GM12878 (cell line): ENCODE measurements around the gene OR2A12.

ENCODE experiments used
- CTCF ChIP-seq, 3 experiments: IDR thresholded peaks in 2 of 3; conservative IDR thresholded peaks in 1 of 3; 2 replicates each; pipeline ENCODE4 v1.5.1; 2011; ENCODE audit warnings: low read depth in 3 of 3, low read length in 3 of 3, mild to moderate bottlenecking in 3 of 3, control low read depth in 2 of 3, moderate library complexity in 2 of 3, inconsistent platforms in 1 of 3, mixed read lengths in 1 of 3; ENCODE audit not compliant: control insufficient read depth in 2 of 3, insufficient read depth in 1 of 3; ENCODE audit errors: extremely low read depth in 1 of 3
- ESRRA ChIP-seq: IDR thresholded peaks from 2 replicates; pipeline ENCODE4 v1.6.1; 2012; ENCODE audit warnings: mild to moderate bottlenecking, low read length, improper control_type of control experiment
- FOXK2 ChIP-seq: fragments of 450-650 bp; IDR thresholded peaks from 2 replicates; pipeline ENCODE4 v1.6.1; 2017; ENCODE audit warnings: mild to moderate bottlenecking, moderate library complexity
- HDAC2 ChIP-seq: fragments of 200-600 bp; sonication (generic); IDR thresholded peaks from 2 replicates; pipeline ENCODE4 v1.6.1; 2017
- MYC ChIP-seq: IDR thresholded peaks from 2 replicates; pipeline ENCODE4 v1.6.1; 2011; ENCODE audit warnings: mild to moderate bottlenecking, low read length, moderate library complexity, inconsistent platforms; ENCODE audit not compliant: insufficient read depth, insufficient replicate concordance, insufficient read length, severe bottlenecking
- PBX3 ChIP-seq: IDR thresholded peaks from 2 replicates; pipeline ENCODE4 v1.6.1; 2011; ENCODE audit warnings: mild to moderate bottlenecking, low read depth, low read length, moderate library complexity; ENCODE audit not compliant: insufficient replicate concordance
- POLR2A ChIP-seq: IDR thresholded peaks from 2 replicates; pipeline ENCODE4 v1.6.1; 2011; ENCODE audit warnings: low read depth, mild to moderate bottlenecking, low read length
- POLR2AphosphoS5 ChIP-seq: IDR thresholded peaks from 2 replicates; pipeline ENCODE4 v1.6.1; 2011; ENCODE audit warnings: mild to moderate bottlenecking, low read length, inconsistent platforms
- PRDM15 ChIP-seq: fragments of 450-650 bp; formaldehyde crosslinking; IDR thresholded peaks from 2 replicates; pipeline ENCODE4 v1.4.0; 2020; ENCODE audit warnings: mild to moderate bottlenecking, moderate library complexity
- RBBP5 ChIP-seq: fragments of 200-600 bp; sonication (generic); conservative IDR thresholded peaks from 2 replicates; pipeline ENCODE4 v1.6.1; 2016
- SIN3A ChIP-seq: IDR thresholded peaks from 2 replicates; pipeline ENCODE4 v1.6.1; 2012; ENCODE audit warnings: low read depth, low read length, improper control_type of control experiment
- SMC3 ChIP-seq: IDR thresholded peaks from 2 replicates; pipeline ENCODE4 v1.6.1; 2011; ENCODE audit warnings: low read length, improper control_type of control experiment, borderline replicate concordance
- STAT3 ChIP-seq: IDR thresholded peaks from 2 replicates; pipeline ENCODE4 v1.6.1; 2011; ENCODE audit warnings: low read depth, low read length, improper control_type of control experiment
- ZNF274 ChIP-seq: IDR thresholded peaks from one replicate; pipeline ENCODE4 v1.8.0; 2011; ENCODE audit not compliant: insufficient read length, insufficient read depth

- TF ChIP-seq RBBP5 (no peak), SMC3 (no peak), PBX3 (no peak), MYC (no peak), PRDM15 (CRISPR knock-in tag) (no peak), CTCF (IDR thresholded peaks at IDR 0.05 in 2 of 3, conservative IDR thresholded peaks at IDR 0.05 in 1 of 3; ENCODE audit: control insufficient read depth in 2 of 3, extremely low read depth in 1 of 3, insufficient read depth in 1 of 3, low read depth in 3 of 3, low read length in 3 of 3) (no peak), POLR2A (no peak), FOXK2 (no peak), HDAC2 (no peak), ESRRA (no peak), SIN3A (no peak), ZNF274 (no peak), STAT3 (no peak), POLR2AphosphoS5 (no peak)
Observed at GRCh38 chr7:144132262-144132661, 46.2 kb downstream of the OR2A12 start.
